ENCODE results near the gene HORMAD2.

Gene HORMAD2

DNA sequence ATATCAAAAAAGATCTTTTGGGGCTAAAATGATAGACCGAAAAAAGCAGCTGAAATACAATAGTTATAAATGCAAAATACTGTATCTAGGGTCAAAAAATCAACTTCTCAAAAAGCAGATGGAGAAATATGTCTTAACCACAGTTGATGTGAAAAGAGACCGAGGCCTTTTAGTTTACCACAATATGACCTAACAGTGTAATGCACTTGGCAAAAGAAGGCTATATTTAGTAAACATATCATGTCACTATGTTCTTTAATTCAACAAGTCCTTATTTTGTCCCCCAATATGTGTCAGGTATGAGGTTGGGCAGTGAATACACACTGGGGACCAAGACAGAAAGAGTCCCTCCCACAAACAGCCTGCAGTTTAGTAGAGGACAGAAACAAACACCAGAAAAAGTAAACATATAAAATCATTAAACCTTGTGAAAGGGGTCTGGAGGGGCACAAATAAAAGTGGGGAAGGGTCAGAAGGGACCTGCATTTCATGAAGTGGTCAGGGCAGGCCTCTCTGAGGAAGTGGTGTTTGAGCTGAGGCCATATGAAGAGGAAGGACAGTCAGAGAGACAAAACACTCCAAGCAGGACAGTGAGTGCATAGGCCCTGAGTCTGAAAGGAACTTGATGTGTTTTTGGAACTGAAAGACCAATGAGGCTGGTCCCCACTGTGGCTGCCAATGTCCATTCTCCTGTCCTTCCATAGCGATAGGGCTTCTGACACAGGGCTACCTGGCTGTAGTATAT lies 112.9 kb downstream of the HORMAD2 start:
- no peaks in the 10 kb centered on the region for H3K79me2 ChIP-seq (ENCODE audit: insufficient read depth, low read length)
- H2AFZ ChIP-seq (ENCODE audit: low read depth, low read length): no peak overlapping the region
- no peak for DNase-seq
- no peak overlapping the region for H3K4me3 ChIP-seq (ENCODE audit: low read depth in 1 of 2, low read length in 2 of 2)
- H4K20me1 ChIP-seq (ENCODE audit: insufficient read depth, low read length): no peaks in the 10 kb centered on the region
- peaks cover 32% of the 10 kb centered on the region for H3K4me1 ChIP-seq (ENCODE audit: insufficient read depth, low read length)
- no peaks in the 10 kb centered on the region for H3K9me3 ChIP-seq (ENCODE audit: insufficient read depth, low read length, severe bottlenecking)
- H3K4me2 ChIP-seq (ENCODE audit: insufficient read depth, low read length): no peak overlapping the region
- H3K27me3 ChIP-seq (ENCODE audit: insufficient read depth, low read length, poor library complexity): no peaks in the 10 kb centered on the region
- TF ChIP-seq EZH2 (IDR thresholded peaks at IDR 0.05; ENCODE audit: borderline replicate concordance, low read depth, low read length, severe bottlenecking): no peak
- TF ChIP-seq, protein P1, sequence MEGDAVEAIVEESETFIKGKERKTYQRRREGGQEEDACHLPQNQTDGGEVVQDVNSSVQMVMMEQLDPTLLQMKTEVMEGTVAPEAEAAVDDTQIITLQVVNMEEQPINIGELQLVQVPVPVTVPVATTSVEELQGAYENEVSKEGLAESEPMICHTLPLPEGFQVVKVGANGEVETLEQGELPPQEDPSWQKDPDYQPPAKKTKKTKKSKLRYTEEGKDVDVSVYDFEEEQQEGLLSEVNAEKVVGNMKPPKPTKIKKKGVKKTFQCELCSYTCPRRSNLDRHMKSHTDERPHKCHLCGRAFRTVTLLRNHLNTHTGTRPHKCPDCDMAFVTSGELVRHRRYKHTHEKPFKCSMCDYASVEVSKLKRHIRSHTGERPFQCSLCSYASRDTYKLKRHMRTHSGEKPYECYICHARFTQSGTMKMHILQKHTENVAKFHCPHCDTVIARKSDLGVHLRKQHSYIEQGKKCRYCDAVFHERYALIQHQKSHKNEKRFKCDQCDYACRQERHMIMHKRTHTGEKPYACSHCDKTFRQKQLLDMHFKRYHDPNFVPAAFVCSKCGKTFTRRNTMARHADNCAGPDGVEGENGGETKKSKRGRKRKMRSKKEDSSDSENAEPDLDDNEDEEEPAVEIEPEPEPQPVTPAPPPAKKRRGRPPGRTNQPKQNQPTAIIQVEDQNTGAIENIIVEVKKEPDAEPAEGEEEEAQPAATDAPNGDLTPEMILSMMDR (IDR thresholded peaks at IDR 0.05; ENCODE audit: borderline replicate concordance, extremely low read depth, low read length, poor library complexity, severe bottlenecking): no peak
- H3K36me3 ChIP-seq (ENCODE audit: insufficient read depth, low read length): no peaks in the 10 kb centered on the region
- H3K9ac ChIP-seq (ENCODE audit: low read depth, low read length): no peak overlapping the region
- ATAC-seq (ENCODE audit: insufficient read depth, low read depth): no peak
- no peak overlapping the region for H3K27ac ChIP-seq (ENCODE audit: low read length)

GRCh38 chr22:30195245-30196140 lies 115.2 kb downstream of the HORMAD2 start:
- peaks cover 28% of the 10 kb centered on the region for H3K4me1 ChIP-seq (ENCODE audit: insufficient read depth, low read length)
- no peak overlapping the region for H3K9ac ChIP-seq (ENCODE audit: low read depth, low read length)
- H3K4me3 ChIP-seq (ENCODE audit: low read depth in 1 of 2, low read length in 2 of 2): no peak overlapping the region

GRCh38 chr22:30196141-30196879 lies 116.0 kb downstream of the HORMAD2 start:
- H3K79me2 ChIP-seq (ENCODE audit: insufficient read depth, low read length): no peaks in the 10 kb centered on the region
- peaks cover 28% of the 10 kb centered on the region for H3K4me1 ChIP-seq (ENCODE audit: insufficient read depth, low read length)
- H3K27me3 ChIP-seq (ENCODE audit: insufficient read depth, low read length, poor library complexity): no peaks in the 10 kb centered on the region
- no peak overlapping the region for H3K4me3 ChIP-seq (ENCODE audit: low read depth in 1 of 2, low read length in 2 of 2)
- H2AFZ ChIP-seq (ENCODE audit: low read depth, low read length): peak overlapping the region; percentile 31
- TF ChIP-seq, protein P1 (IDR thresholded peaks at IDR 0.05; ENCODE audit: borderline replicate concordance, extremely low read depth, low read length, poor library complexity, severe bottlenecking): no peak
- TF ChIP-seq EZH2 (IDR thresholded peaks at IDR 0.05; ENCODE audit: borderline replicate concordance, low read depth, low read length, severe bottlenecking): no peak
- no peaks in the 10 kb centered on the region for H3K36me3 ChIP-seq (ENCODE audit: insufficient read depth, low read length)
- no peak overlapping the region for H3K9ac ChIP-seq (ENCODE audit: low read depth, low read length)
- H4K20me1 ChIP-seq (ENCODE audit: insufficient read depth, low read length): no peaks in the 10 kb centered on the region
- no peak overlapping the region for H3K4me2 ChIP-seq (ENCODE audit: insufficient read depth, low read length)
- peak overlapping the region; percentile 58 for H3K27ac ChIP-seq (ENCODE audit: low read length)
- DNase-seq (peak; percentile 30), ATAC-seq (ENCODE audit: insufficient read depth, low read depth) (peak; percentile 80)
- no peaks in the 10 kb centered on the region for H3K9me3 ChIP-seq (ENCODE audit: insufficient read depth, low read length, severe bottlenecking)

More at GRCh38 chr22:30195245-30196140, 115.2 kb downstream of the HORMAD2 start:
- H3K79me2 ChIP-seq (ENCODE audit: insufficient read depth, low read length): no peaks in the 10 kb centered on the region
- H3K27me3 ChIP-seq (ENCODE audit: insufficient read depth, low read length, poor library complexity): no peaks in the 10 kb centered on the region
- peak overlapping the region; percentile 58 for H3K27ac ChIP-seq (ENCODE audit: low read length)
- no peak overlapping the region for H3K4me2 ChIP-seq (ENCODE audit: insufficient read depth, low read length)
- no peaks in the 10 kb centered on the region for H3K9me3 ChIP-seq (ENCODE audit: insufficient read depth, low read length, severe bottlenecking)
- H2AFZ ChIP-seq (ENCODE audit: low read depth, low read length): no peak overlapping the region
- H4K20me1 ChIP-seq (ENCODE audit: insufficient read depth, low read length): no peaks in the 10 kb centered on the region
- no peak for TF ChIP-seq EZH2 (IDR thresholded peaks at IDR 0.05; ENCODE audit: borderline replicate concordance, low read depth, low read length, severe bottlenecking)
- TF ChIP-seq, protein P1 (IDR thresholded peaks at IDR 0.05; ENCODE audit: borderline replicate concordance, extremely low read depth, low read length, poor library complexity, severe bottlenecking): no peak
- no peak for DNase-seq
- no peaks in the 10 kb centered on the region for H3K36me3 ChIP-seq (ENCODE audit: insufficient read depth, low read length)
- no peak for ATAC-seq (ENCODE audit: insufficient read depth, low read depth)

Measured in DND-41 (cell line).